HEK293 (cell line): ENCODE data around the gene SGIP1.

Source experiments
- CTCF ChIA-PET: fragments of 350-600 bp; formaldehyde crosslinking; extraction: SDS; loops from one replicate; lab custom pipeline; 2021; ENCODE audit warnings: antibody characterized with exemption; lab: Yijun Ruan, JAX
- POLR2A ChIA-PET: fragments of 300-600 bp; formaldehyde crosslinking; extraction: SDS; loops from one replicate; lab custom pipeline; 2020; ENCODE audit warnings: antibody characterized with exemption, inconsistent platforms; lab: Yijun Ruan, JAX
- H3K27ac ChIP-seq: fragments of 200-500 bp; sonication (Bioruptor generic); 2 replicates; pipeline ENCODE4 v1.5.1; 2014; ENCODE audit warnings: low read depth, low read length, control low read depth, inconsistent platforms; ENCODE audit errors: extremely low read depth
- H3K36me3 ChIP-seq, 2 experiments: fragments of 200-500 bp in 1 of 2; sonication (Bioruptor generic) in 1 of 2; 1 replicate in 1 of 2; 2 replicates in 1 of 2; pipeline ENCODE4 v1.5.1; 2014 to 2017; ENCODE audit warnings: inconsistent platforms in 2 of 2, low read length in 2 of 2; ENCODE audit not compliant: control insufficient read depth in 2 of 2, insufficient read depth in 1 of 2
- H3K4me1 ChIP-seq: fragments of 200-500 bp; sonication (Bioruptor generic); 2 replicates; pipeline ENCODE4 v1.5.1; 2014; ENCODE audit warnings: mild to moderate bottlenecking, low read length, inconsistent platforms; ENCODE audit not compliant: control insufficient read depth, insufficient read depth
- H3K4me3 ChIP-seq: 2 replicates; pipeline ENCODE4 v1.5.1; 2011; ENCODE audit warnings: low read depth, mild to moderate bottlenecking, control low read depth, low read length, moderate library complexity
- H3K9me3 ChIP-seq: fragments of 200-500 bp; sonication (Bioruptor generic); 2 replicates; pipeline ENCODE4 v1.5.1; 2014; ENCODE audit warnings: low read depth, low read length, inconsistent platforms; ENCODE audit not compliant: control insufficient read depth, insufficient read depth
- BCL11A ChIP-seq: fragments of 450-650 bp; formaldehyde crosslinking; IDR thresholded peaks from 2 replicates; pipeline ENCODE4 v1.5.1; 2016; ENCODE audit warnings: low read depth, missing biosample characterization, missing genetic modification characterization
- CTCF ChIP-seq: fragments of 450-650 bp; formaldehyde crosslinking; IDR thresholded peaks from 2 replicates; pipeline ENCODE4 v1.5.1; 2016; ENCODE audit warnings: missing biosample characterization, missing genetic modification characterization
- IKZF3 ChIP-seq: fragments of 450-650 bp; IDR thresholded peaks from 2 replicates; pipeline ENCODE4 v1.5.0; 2018; ENCODE audit warnings: missing biosample characterization, mild to moderate bottlenecking, missing genetic modification characterization, moderate library complexity
- KLF9 ChIP-seq: fragments of 450-650 bp; formaldehyde crosslinking; IDR thresholded peaks from 2 replicates; pipeline ENCODE4 v1.5.1; 2016; ENCODE audit warnings: missing biosample characterization, missing genetic modification characterization, low read depth
- MEIS1 ChIP-seq: sonication (generic); formaldehyde crosslinking; IDR thresholded peaks from 2 replicates; pipeline ENCODE4 v1.8.1; 2022; ENCODE audit warnings: missing genetic modification reagents, mild to moderate bottlenecking, borderline replicate concordance
- OSR2 ChIP-seq: fragments of 450-650 bp; formaldehyde crosslinking; IDR thresholded peaks from 2 replicates; pipeline ENCODE4 v1.5.1; 2016; ENCODE audit warnings: missing biosample characterization, missing genetic modification characterization
- PRDM4 ChIP-seq: fragments of 450-650 bp; formaldehyde crosslinking; IDR thresholded peaks from 2 replicates; pipeline ENCODE4 v1.5.1; 2017; ENCODE audit warnings: missing biosample characterization, missing genetic modification characterization
- SCRT1 ChIP-seq: fragments of 450-650 bp; formaldehyde crosslinking; IDR thresholded peaks from 2 replicates; pipeline ENCODE4 v1.5.1; 2016; ENCODE audit warnings: missing biosample characterization, missing genetic modification characterization, borderline replicate concordance
- WT1 ChIP-seq: fragments of 450-650 bp; formaldehyde crosslinking; IDR thresholded peaks from 2 replicates; pipeline ENCODE4 v1.5.1; 2016; ENCODE audit warnings: missing biosample characterization, missing genetic modification characterization
- ZBTB1 ChIP-seq: fragments of 450-650 bp; formaldehyde crosslinking; IDR thresholded peaks from 2 replicates; pipeline ENCODE4 v1.5.1; 2016; ENCODE audit warnings: missing biosample characterization, missing genetic modification characterization
- ZNF121 ChIP-seq: fragments of 450-650 bp; formaldehyde crosslinking; IDR thresholded peaks from 2 replicates; pipeline ENCODE4 v1.5.1; 2016; ENCODE audit warnings: missing biosample characterization, missing genetic modification characterization
- ZNF202 ChIP-seq: fragments of 450-650 bp; formaldehyde crosslinking; IDR thresholded peaks from 2 replicates; pipeline ENCODE4 v1.5.1; 2016; ENCODE audit warnings: missing biosample characterization, missing genetic modification characterization, borderline replicate concordance
- ZNF214 ChIP-seq: fragments of 450-650 bp; formaldehyde crosslinking; IDR thresholded peaks from 2 replicates; pipeline ENCODE4 v1.5.1; 2017; ENCODE audit warnings: missing biosample characterization, mild to moderate bottlenecking, missing genetic modification characterization, borderline replicate concordance
- ZNF223 ChIP-seq: fragments of 450-650 bp; formaldehyde crosslinking; IDR thresholded peaks from 2 replicates; pipeline ENCODE4 v1.5.1; 2016; ENCODE audit warnings: missing biosample characterization, missing genetic modification characterization
- ZNF23 ChIP-seq: fragments of 450-650 bp; formaldehyde crosslinking; IDR thresholded peaks from 2 replicates; pipeline ENCODE4 v1.5.1; 2016; ENCODE audit warnings: missing biosample characterization, missing genetic modification characterization, borderline replicate concordance
- ZNF248 ChIP-seq: fragments of 450-650 bp; formaldehyde crosslinking; IDR thresholded peaks from 2 replicates; pipeline ENCODE4 v1.5.1; 2017; ENCODE audit warnings: missing biosample characterization, missing genetic modification characterization
- ZNF302 ChIP-seq: fragments of 450-650 bp; formaldehyde crosslinking; IDR thresholded peaks from 2 replicates; pipeline ENCODE4 v1.5.1; 2016; ENCODE audit warnings: missing biosample characterization, missing genetic modification characterization, low read depth
- ZNF335 ChIP-seq: fragments of 450-650 bp; formaldehyde crosslinking; conservative IDR thresholded peaks from 2 replicates; pipeline ENCODE4 v1.5.1; 2016; ENCODE audit warnings: missing biosample characterization, missing genetic modification characterization
- ZNF433 ChIP-seq: fragments of 450-650 bp; formaldehyde crosslinking; IDR thresholded peaks from 2 replicates; pipeline ENCODE4 v1.5.1; 2016; ENCODE audit warnings: missing biosample characterization, missing genetic modification characterization, low read depth
- ZNF48 ChIP-seq: fragments of 450-650 bp; formaldehyde crosslinking; IDR thresholded peaks from 2 replicates; pipeline ENCODE4 v1.5.1; 2016; ENCODE audit warnings: missing biosample characterization, missing genetic modification characterization
- ZNF501 ChIP-seq: fragments of 450-650 bp; formaldehyde crosslinking; IDR thresholded peaks from 2 replicates; pipeline ENCODE4 v1.5.1; 2016; ENCODE audit warnings: missing biosample characterization, missing genetic modification characterization
- ZNF621 ChIP-seq: fragments of 450-650 bp; formaldehyde crosslinking; IDR thresholded peaks from 2 replicates; pipeline ENCODE4 v1.5.1; 2017; ENCODE audit warnings: missing biosample characterization, missing genetic modification characterization
- ZNF654 ChIP-seq: fragments of 450-650 bp; formaldehyde crosslinking; IDR thresholded peaks from 2 replicates; pipeline ENCODE4 v1.5.1; 2016; ENCODE audit warnings: low read depth, missing biosample characterization, missing genetic modification characterization
- ZNF660 ChIP-seq: fragments of 450-650 bp; IDR thresholded peaks from 2 replicates; pipeline ENCODE4 v1.5.1; 2018; ENCODE audit warnings: missing biosample characterization, mild to moderate bottlenecking, missing genetic modification characterization
- ZNF747 ChIP-seq: fragments of 450-650 bp; formaldehyde crosslinking; IDR thresholded peaks from 2 replicates; pipeline ENCODE4 v1.5.1; 2016; ENCODE audit warnings: missing biosample characterization, missing genetic modification characterization
- ZNF777 ChIP-seq: fragments of 450-650 bp; formaldehyde crosslinking; IDR thresholded peaks from 2 replicates; pipeline ENCODE4 v1.5.1; 2017; ENCODE audit warnings: missing biosample characterization, missing genetic modification characterization, borderline replicate concordance
- ZSCAN23 ChIP-seq: fragments of 450-650 bp; formaldehyde crosslinking; IDR thresholded peaks from 2 replicates; pipeline ENCODE4 v1.5.1; 2016; ENCODE audit warnings: missing biosample characterization, missing genetic modification characterization

Gene SGIP1

GRCh38 chr1:66502086-66502485, 31.9 kb upstream of the SGIP1 start:
- Histone ChIP-seq H3K27ac (no peak overlapping the region), H3K4me3 (no peak overlapping the region), H3K4me1 (no peaks in the 10 kb centered on the region), H3K36me3 (no peaks in the 10 kb centered on the region), H3K9me3 (no peaks in the 10 kb centered on the region)
- CTCF ChIA-PET, result interaction anchor here (0.7 to 5.3 kb wide), 5 partner anchors 56 to 261 kb away, joined by 3 to 42 read pairs (median 4); no protein-coding TSS in a partner anchor
- TF ChIP-seq ZNF654 (no peak), ZNF302 (no peak), ZNF777 (tag by site-specific recombination) (no peak), ZNF202 (tag by site-specific recombination) (no peak), MEIS1 (CRISPR knock-in tag) (no peak), ZNF335 (tag by site-specific recombination) (no peak), IKZF3 (tag by site-specific recombination) (no peak), ZNF747 (tag by site-specific recombination) (no peak), ZNF501 (tag by site-specific recombination) (no peak), ZSCAN23 (tag by site-specific recombination) (no peak), ZNF48 (no peak)
- POLR2A ChIA-PET, result no interaction called here

- Histone ChIP-seq H3K4me3 (no peak overlapping the region), H3K27ac (no peak overlapping the region), H3K9me3 (no peaks in the 10 kb centered on the region), H3K4me1 (no peaks in the 10 kb centered on the region), H3K36me3 (no peaks in the 10 kb centered on the region)
- CTCF ChIA-PET, result interaction anchor here (0.5 to 5.3 kb wide), 49 partner anchors 8 to 925 kb away, joined by 3 to 42 read pairs (median 5); partner anchors contain the start of gene SGIP1
- no peak for TF ChIP-seq ZNF248 (tag by site-specific recombination)
- TF ChIP-seq CTCF, result peak; percentile 42; the same call in 1 of the 2 replicates
- peak; percentile 40; the same call in 1 of the 2 replicates for TF ChIP-seq ZNF660 (tag by site-specific recombination)
- peak; percentile 71 for TF ChIP-seq ZNF654
- POLR2A ChIA-PET, result no interaction called here
Observed at GRCh38 chr1:66503841-66504470, 30.0 kb upstream of the SGIP1 start.

GRCh38 chr1:66505671-66506392, 28.1 kb upstream of the SGIP1 start:
- H3K36me3 ChIP-seq, result no peaks in the 10 kb centered on the region
- H3K9me3 ChIP-seq, result no peaks in the 10 kb centered on the region
- H3K4me3 ChIP-seq, result no peak overlapping the region
- ChIA-PET POLR2A (no interaction called here), CTCF (interaction anchor here (0.5 to 5.3 kb wide), 6 partner anchors 56 to 851 kb away, joined by 3 to 42 read pairs (median 6); no protein-coding TSS in a partner anchor)
- no peaks in the 10 kb centered on the region for H3K4me1 ChIP-seq
- TF ChIP-seq SCRT1 (no peak), ZNF214 (no peak), ZNF248 (tag by site-specific recombination) (no peak), ZNF223 (tag by site-specific recombination) (no peak), ZNF23 (tag by site-specific recombination) (no peak), ZNF777 (tag by site-specific recombination) (no peak), PRDM4 (no peak), OSR2 (tag by site-specific recombination) (no peak), WT1 (tag by site-specific recombination) (no peak), ZNF621 (tag by site-specific recombination) (no peak), ZBTB1 (tag by site-specific recombination) (no peak), ZNF121 (tag by site-specific recombination) (no peak), BCL11A (no peak), KLF9 (no peak), ZNF433 (tag by site-specific recombination) (no peak)
- no peak overlapping the region for H3K27ac ChIP-seq
